ENCODE measurements around the gene HTR4.
"Not testable (repeated sequence)": the region's sequence is repeated elsewhere in the genome, so short reads cannot be mapped to it uniquely, and the experiment has no call there.

The HTR4 gene

GRCh38 chr5:148599187-148599586, 55.1 kb downstream of the HTR4 start:
- DNase-seq, result no peak

- DNase-seq, result no peak
Measured at GRCh38 chr5:148595697-148596096, 58.6 kb downstream of the HTR4 start.

- no peak for DNase-seq
Measured at GRCh38 chr5:148586796-148587195, 67.5 kb downstream of the HTR4 start.

DNA sequence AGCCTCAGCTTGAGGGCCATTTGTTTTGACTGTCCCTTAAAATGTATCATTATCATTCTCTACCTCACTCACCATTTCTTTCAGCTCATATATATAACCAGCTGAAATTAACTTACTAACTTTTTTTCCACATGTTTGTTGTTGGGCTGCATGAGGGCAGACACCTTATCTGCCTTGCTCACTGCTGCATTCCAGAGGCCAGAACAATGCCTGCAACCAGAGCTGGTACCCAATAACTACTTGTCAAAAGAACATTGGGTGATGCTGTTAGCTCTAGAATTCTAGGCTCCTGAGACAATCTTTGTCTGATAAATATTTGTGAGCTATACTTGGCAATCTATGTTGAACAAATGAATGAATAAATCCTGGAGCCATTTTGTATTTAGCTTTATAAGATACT, 68.3 kb downstream of the HTR4 start:
- DNase-seq, result no peak

DNA sequence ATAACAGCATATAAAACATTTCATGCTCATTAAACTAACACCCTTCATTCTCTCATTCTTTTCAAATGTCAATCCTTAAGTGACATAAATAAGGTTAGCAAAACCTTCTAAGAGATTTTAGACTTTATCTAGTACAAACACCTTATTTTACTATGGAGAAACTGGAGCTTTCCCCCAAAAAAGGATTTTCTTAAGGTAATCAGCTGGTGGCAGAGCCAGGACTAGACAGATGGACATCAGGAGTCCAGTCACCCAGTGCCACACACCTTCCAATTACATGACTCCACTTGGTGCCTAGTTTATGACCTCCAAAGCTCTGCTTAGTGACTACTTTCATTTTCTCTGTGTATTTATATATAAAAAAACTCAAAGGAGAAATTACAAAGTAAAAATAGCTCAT, 70.2 kb downstream of the HTR4 start:
- no peak for DNase-seq

GRCh38 chr5:148583421-148583965, 70.8 kb downstream of the HTR4 start:
- no peak for DNase-seq

- DNase-seq, result no peak
Measured at GRCh38 chr5:148574167-148574566, 80.2 kb downstream of the HTR4 start.

- DNase-seq, result no peak
Measured at GRCh38 chr5:148573374-148573773, 81.0 kb downstream of the HTR4 start.

DNA sequence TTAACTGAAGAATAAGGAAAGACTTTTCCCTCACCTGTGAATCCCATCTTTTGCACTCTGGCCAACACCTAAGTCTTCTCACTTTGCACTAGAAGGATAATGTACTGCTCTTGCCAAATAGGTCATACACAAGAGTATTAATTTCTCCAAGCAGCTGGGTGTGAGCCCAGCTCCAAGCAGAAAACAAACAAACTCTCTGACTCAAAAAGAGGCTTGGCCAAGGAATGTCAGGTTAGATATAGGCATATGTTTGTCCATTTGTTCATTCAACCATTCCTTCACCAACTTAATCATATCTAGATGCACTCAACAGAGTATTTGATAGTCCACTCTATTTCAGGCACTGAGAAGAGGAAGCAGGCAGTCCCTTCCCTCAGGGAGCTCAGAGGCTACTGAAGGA, 84.4 kb downstream of the HTR4 start:
- DNase-seq, result no peak

- DNase-seq, result no peak
Measured at GRCh38 chr5:148565148-148565547, 89.2 kb downstream of the HTR4 start.

GRCh38 chr5:148563021-148563420, 91.3 kb downstream of the HTR4 start:
- DNase-seq, result no peak

- no peak for DNase-seq
Measured at GRCh38 chr5:148561801-148562311, 92.5 kb downstream of the HTR4 start.

GRCh38 chr5:148559461-148559860, 94.9 kb downstream of the HTR4 start:
- DNase-seq, result no peak

DNA sequence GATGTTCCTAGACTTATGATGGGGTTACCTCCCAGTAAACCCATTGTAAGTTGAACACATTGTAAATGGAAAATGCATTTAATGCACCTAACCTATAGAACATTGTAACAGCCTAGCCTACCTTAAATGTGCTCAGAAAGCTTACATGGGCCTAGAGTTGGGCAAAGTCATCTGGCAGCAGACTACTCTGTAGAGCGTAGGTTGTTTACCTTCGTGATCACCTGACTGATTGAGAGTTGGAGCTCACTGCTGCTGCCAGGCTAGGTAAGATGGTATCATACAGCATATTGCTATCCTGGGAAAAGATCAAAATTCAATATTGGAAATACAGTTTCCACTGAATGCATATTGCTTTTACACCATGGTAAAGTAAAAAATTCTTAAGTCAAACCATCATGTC, 95.4 kb downstream of the HTR4 start:
- no peak for DNase-seq

- DNase-seq, result no peak
Measured at GRCh38 chr5:148556835-148557234, 97.5 kb downstream of the HTR4 start.

GRCh38 chr5:148554621-148555020, 99.7 kb downstream of the HTR4 start:
- no peak for DNase-seq

GRCh38 chr5:148543727-148544126, 110.6 kb downstream of the HTR4 start:
- DNase-seq, result no peak

DNA sequence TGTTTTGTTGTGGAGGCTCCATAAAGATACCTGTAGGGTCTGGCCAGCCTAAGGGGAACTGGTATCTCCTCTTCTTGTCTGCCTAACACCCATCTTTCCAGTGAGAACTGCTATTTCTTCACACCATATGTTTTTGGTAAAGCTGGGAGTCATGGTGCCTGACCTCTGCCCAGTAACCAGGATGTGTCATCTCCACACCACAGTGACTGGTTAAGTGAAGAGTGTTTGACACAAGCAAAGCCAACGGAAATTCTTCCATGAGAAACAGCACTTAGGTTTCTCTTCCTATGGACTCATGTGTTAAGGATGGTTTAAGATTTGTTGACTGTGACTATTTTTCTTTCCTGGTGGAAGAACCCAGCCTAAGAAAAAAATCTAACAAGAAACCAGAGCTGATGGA, 111.5 kb downstream of the HTR4 start:
- no peak for DNase-seq

DNA sequence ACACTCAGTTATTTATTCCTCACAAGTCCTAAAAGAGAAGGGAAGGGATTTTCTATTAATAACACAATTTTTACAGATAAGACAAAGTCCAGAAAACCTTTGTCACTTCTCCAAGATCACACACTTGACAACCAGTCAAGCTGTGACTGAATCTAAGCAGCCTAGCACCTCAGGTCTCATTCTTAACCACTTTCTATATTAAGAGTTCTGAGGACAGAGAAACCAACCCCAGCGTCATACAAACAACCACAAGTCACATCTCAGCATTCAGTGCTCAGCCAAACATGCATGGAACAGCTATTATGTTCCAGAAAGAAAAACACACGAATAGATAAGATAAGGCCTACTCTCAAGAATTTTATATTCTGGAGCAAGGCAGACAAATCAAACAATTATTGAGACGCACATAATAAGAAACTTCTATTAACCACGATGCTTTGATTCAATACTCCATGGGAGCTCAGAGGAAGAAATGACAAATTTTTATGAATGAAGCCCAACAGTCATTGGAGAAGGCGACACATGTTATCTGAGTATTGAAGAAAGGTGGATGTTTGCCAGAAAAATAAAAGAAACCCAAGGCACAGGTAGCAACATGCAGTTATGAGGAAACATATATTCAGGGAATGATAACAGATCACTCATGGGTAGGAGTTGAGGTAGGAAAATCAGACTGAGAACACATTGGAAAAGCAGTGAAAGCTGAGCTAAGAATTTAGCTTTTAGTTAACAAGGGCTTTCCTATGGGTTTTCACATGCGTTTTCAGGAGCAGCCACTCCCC, 113.1 kb downstream of the HTR4 start:
- DNase-seq, result no peak

DNA sequence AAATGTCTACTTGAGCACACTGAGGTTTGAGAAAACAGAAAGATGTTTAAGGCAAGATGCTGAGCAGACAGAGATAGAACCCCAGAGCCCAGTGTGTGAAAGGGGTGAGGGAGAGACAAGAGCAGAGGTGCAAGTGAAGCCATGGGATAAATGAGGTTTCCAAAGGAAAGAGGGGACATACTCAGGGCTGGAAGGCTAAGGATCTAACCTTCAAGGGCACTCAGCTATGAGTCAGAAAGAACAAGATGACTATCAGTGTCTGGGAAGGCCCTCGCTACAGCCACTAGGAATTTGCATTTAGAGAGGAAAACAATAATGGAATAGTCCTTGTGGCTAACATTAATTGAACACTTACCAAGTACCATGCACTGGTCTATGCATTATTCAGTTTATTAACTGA, 113.7 kb downstream of the HTR4 start:
- no peak for DNase-seq

DNA sequence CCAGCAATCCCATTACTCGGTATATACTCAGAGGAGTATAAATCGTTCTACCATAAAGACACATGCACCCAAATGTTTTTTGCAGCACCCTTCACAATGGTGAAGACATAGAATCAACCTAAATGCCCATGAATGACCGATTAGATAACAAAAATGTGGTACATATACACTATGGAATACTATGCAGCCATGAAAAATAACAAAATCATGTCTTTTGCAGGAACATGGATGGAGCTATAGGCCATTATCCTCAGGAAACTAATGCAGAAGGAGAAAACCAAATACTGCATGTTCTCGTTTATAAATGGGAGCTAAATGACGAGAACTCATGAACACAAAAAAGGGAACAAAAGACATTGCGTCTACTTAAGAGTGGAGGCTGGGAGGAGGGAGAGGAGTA, 114.5 kb downstream of the HTR4 start:
- no peak for DNase-seq

- DNase-seq, result no peak
Measured at GRCh38 chr5:148535190-148535589, 119.1 kb downstream of the HTR4 start.

DNA sequence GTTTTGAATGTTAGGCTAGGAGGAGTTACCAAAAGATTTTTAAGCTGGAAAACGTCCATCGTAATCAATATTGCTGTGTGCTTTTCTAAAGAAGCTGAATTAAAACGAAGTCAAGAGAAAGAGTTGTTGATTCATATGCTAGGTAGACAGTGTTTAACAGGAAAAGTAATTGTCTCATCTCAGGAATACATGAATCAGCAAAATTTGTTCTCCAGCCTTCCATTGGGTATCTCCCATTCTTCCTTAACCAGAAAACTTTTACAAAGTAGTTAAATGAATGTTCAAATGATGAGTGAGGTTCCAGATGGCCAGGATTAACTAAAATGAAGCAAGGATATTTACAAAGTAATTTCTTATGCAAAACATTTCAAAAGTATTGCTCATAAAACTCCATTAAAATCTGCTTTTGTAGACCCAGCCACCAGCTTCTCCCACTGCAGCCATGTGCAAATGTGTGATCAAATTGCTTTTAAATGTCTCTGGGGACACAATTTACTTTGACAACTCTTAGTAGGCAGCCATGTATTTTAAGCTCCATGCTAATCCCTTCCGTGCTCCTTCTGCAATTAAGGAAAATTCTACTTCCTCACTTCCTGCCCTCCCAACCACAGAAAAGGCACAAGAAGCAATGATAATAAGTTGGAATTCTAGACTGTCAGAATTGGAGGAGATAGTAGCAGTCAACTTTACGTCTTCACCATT, 121.2 kb downstream of the HTR4 start:
- no peak for DNase-seq

DNA sequence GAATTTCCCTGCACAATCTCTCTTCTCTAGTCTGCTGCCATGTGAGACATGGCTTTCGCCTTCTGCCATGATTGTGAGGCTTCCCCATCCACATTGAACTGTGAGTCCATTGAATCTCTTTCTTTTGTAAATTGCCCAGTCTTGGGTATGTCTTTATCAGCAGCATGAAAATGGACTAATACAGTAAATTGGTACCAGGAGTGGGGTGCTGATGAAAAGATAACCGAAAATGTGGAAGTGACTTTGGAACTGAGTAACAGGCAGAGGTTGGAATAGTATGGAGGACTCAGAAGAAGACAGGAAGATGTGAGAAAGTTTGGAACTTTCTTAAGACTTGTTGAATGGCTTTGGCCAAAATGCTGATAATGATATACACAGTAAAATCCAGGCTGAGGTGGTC, 124.9 kb downstream of the HTR4 start:
- not testable (repeated sequence) for DNase-seq
